Subcutaneous abdominal adipose tissue (tissue), 5 donors: Measurements from ENCODE around the gene ADAM33.

ENCODE experiments used
- H3K27ac ChIP-seq: one replicate; pipeline ENCODE4 v1.7.0; 2013; ENCODE audit warnings: low read depth, mild to moderate bottlenecking, inconsistent platforms, low read length, moderate library complexity
- H3K27me3 ChIP-seq, 5 donors: one replicate each; pipeline ENCODE4 v1.7.0; 2013; ENCODE audit warnings: low read length in 5 of 5, inconsistent platforms in 1 of 5; ENCODE audit not compliant: control insufficient read depth in 5 of 5, insufficient read depth in 4 of 5
- H3K36me3 ChIP-seq, 5 donors: one replicate each; pipeline ENCODE4 v1.7.0; 2013; ENCODE audit warnings: low read length in 5 of 5; ENCODE audit not compliant: control insufficient read depth in 5 of 5, insufficient read depth in 5 of 5
- H3K4me1 ChIP-seq, 5 donors: one replicate each; pipeline ENCODE4 v1.7.0; 2013; ENCODE audit warnings: low read length in 5 of 5, mild to moderate bottlenecking in 3 of 5, moderate library complexity in 1 of 5; ENCODE audit not compliant: control insufficient read depth in 5 of 5, insufficient read depth in 5 of 5
- H3K4me3 ChIP-seq, 5 donors: one replicate each; pipeline ENCODE4 v1.7.0; 2013; ENCODE audit warnings: low read length in 5 of 5, low read depth in 1 of 5
- H3K9ac ChIP-seq, 5 donors: one replicate each; pipeline ENCODE4 v1.7.0; 2013; ENCODE audit warnings: low read length in 5 of 5, mild to moderate bottlenecking in 4 of 5, moderate library complexity in 3 of 5
- H3K9me3 ChIP-seq, 5 donors: one replicate each; pipeline ENCODE4 v1.7.0; 2013; ENCODE audit warnings: low read length in 5 of 5; ENCODE audit not compliant: control insufficient read depth in 5 of 5
- donor health status: healthy.
- donor health status: healthy.
- donor health status: healthy.
- donor health status: healthy.
- donor health status: healthy.

Gene ADAM33

GRCh38 chr20:3660262-3661059, 21.3 kb downstream of the ADAM33 start:
- Histone ChIP-seq H3K9me3 (peaks cover 0 to 1% (median 0%) of the 10 kb centered on the region in 5 donors), H3K27me3 (peaks cover 26 to 38% (median 33%) of the 10 kb centered on the region in 5 donors), H3K9ac (no peak overlapping the region), H3K36me3 (no peaks in the 10 kb centered on the region), H3K4me1 (peaks cover 0 to 14% (median 0%) of the 10 kb centered on the region in 5 donors), H3K27ac (no peak overlapping the region), H3K4me3 (no peak overlapping the region)

DNA sequence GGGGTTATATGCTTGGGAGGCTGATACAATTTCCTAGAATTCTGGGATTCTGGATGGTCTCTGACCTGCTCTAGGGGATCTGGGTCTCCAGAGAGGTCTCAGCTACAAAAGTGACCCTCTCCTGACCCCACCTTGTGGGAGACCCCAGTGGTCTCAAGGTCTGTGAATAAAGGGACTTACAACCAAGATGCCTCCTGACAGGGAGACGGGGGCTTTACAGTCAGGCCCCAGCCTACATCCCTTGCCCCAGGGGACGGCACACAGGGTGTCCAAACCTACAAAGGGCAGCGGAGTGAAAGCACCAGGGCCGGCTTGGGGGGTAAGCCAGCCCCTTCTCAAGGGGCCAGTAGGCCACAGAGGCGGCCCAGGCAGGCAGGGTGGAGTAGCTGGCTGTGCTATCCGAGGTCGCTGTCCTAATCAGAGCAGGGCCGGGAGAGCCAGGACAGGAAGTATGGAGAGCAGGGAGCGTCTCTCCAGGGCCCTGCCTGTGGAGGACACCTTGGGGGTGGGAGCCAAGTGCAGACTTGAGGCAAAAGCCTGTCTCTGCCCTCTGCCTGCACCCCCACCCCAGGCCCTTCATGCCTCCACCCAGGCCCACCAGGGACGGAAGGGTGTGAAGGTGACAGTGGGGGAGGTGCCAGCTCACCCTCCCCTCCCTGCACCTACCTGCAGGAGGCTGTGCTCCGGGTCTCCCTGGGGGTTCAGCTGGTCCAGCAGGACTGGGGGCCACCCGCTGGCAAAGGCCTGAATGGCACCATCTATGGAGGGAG, 22.1 kb downstream of the ADAM33 start:
- Histone ChIP-seq H3K36me3 (no peaks in the 10 kb centered on the region), H3K4me3 (no peak overlapping the region), H3K9ac (no peak overlapping the region), H3K27me3 (peaks cover 26 to 38% (median 33%) of the 10 kb centered on the region in 5 donors), H3K27ac (no peak overlapping the region), H3K4me1 (peaks cover 0 to 14% (median 0%) of the 10 kb centered on the region in 5 donors), H3K9me3 (peaks cover 0 to 6% (median 0%) of the 10 kb centered on the region in 5 donors)

GRCh38 chr20:3658716-3659491, 22.9 kb downstream of the ADAM33 start:
- no peak overlapping the region for H3K4me3 ChIP-seq
- H3K4me1 ChIP-seq: peaks cover 0 to 14% (median 0%) of the 10 kb centered on the region in 5 donors
- no peak overlapping the region for H3K27ac ChIP-seq
- H3K9ac ChIP-seq: no peak overlapping the region
- H3K9me3 ChIP-seq: peaks cover 0 to 6% (median 0%) of the 10 kb centered on the region in 5 donors
- H3K36me3 ChIP-seq: no peaks in the 10 kb centered on the region
- H3K27me3 ChIP-seq: peaks cover 26 to 38% (median 33%) of the 10 kb centered on the region in 5 donors

DNA sequence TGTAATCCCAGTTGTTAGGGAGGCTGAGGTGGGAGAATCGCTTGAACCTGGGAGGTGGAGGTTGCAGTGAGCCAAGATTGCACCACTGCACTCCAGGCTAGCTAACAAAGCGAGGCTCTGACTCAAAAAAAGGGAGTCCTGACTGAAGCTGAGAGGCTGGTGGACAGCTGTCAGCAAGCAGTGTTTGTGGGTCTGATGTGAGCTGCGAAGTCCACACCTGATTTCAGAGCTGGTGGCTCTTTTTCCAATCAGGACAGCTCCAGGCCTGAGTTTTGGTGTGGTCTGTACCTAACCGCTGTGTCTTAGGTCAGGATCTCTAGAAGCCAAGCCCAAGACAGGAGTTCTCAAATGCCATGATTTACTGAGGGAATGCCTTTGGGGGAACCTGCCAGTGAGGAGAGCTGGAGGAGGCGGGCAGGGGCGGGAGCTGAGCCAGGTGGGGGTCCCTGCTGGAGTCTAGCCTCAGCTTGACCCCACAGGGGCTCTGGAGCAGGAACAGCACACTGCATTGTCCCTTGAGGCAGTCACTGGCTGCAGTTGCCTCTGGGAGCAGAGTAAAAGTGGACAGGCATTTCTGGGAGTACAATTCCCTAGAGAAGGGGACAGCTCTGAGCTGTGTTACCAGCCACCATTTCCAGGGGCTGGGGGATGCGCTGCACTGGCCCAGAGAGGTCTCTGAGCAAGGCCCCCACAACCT, 23.6 kb downstream of the ADAM33 start:
- Histone ChIP-seq H3K4me1 (peaks cover 0 to 18% (median 0%) of the 10 kb centered on the region in 5 donors), H3K4me3 (no peak overlapping the region), H3K27me3 (peaks cover 25 to 38% (median 33%) of the 10 kb centered on the region in 5 donors), H3K9me3 (peaks cover 0 to 11% (median 5%) of the 10 kb centered on the region in 5 donors), H3K36me3 (no peaks in the 10 kb centered on the region), H3K27ac (no peak overlapping the region), H3K9ac (no peak overlapping the region)

DNA sequence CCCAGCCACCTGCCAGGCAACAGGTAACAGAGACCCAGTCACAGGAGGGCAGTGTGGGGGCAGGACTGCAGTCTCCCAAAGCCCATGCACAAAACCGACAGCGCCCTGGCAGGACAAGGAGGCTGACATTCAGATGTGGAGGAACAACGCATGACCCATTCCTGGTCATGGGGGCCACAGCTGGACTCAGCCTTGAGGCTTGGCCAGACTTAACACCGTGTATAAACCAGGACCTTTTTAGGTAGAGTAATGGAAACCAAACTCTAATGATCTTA, 26.7 kb downstream of the ADAM33 start:
- Histone ChIP-seq H3K4me3 (no peak overlapping the region), H3K36me3 (peaks cover 0 to 7% (median 5%) of the 10 kb centered on the region in 5 donors), H3K9me3 (peaks cover 0 to 12% (median 5%) of the 10 kb centered on the region in 5 donors)

DNA sequence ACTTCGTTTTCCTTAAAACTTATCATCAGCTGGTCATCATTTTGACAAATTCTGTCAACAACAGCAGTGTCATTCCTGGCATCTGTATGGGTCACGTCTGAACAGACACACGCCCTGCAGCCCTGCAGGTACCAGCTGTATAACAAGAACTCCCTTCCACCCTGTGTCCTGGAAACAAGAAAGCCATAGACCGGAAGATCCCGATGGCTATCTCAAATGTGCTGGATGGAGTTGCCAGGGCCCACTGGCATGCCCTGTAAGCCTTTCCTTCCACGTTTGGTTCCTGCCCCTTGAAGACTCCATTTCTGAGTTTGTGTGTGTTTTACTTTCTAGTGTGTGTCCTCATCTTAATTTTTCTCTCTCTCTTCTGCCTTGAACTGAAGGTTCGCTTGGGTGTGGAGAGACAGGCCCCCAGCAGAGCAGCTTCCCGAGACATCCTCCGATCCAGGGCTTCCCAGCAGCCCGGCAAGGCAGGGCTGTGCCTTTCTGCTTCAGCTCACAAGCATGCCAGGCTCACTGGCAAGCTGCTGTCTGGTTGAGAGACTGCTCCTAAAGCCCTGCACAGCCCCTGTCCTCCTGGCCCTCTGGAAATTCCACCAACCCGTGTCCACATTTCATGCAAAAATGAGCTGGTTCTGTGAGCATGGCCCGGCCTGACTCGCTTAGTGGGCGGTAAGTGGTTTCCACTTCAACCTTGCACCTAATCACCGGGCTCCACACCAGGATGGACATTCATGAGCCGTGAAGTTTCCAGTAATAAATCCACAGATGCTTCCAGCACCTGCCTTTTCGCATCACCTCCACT, 27.3 kb downstream of the ADAM33 start:
- Histone ChIP-seq H3K4me3 (no peak overlapping the region), H3K27ac (no peak overlapping the region), H3K9me3 (peaks cover 0 to 12% (median 5%) of the 10 kb centered on the region in 5 donors), H3K9ac (no peak overlapping the region), H3K36me3 (peaks cover 0 to 12% (median 7%) of the 10 kb centered on the region in 5 donors), H3K4me1 (peaks cover 0 to 6% (median 0%) of the 10 kb centered on the region in 5 donors), H3K27me3 (peaks cover 1 to 14% (median 7%) of the 10 kb centered on the region in 5 donors)

More for the DNA sequence above, 26.7 kb downstream of the ADAM33 start:
- no peak overlapping the region for H3K27ac ChIP-seq
- H3K9ac ChIP-seq: no peak overlapping the region
- peaks cover 0 to 10% (median 0%) of the 10 kb centered on the region in 5 donors for H3K4me1 ChIP-seq
- H3K27me3 ChIP-seq: peaks cover 6 to 19% (median 12%) of the 10 kb centered on the region in 5 donors

DNA sequence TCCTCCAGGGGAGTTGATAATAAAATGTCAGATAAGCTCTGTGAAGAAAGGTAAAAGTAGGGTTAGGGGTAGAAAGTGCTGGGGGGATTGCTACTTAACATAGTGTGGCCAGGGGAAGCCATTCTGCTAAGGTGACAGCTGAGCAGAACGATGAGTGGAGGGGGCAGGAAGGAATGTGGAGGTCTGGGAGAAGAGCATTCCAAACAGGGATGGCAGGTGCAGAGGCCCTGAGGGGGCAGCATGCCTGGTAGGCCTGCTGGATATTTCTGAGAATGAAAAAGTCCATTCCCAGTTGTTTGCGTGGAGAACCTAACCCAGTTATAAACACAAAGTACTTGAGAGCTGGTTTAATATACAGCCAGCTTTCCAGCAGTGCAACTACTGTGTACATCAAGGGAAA, 27.9 kb downstream of the ADAM33 start:
- Histone ChIP-seq H3K4me1 (peaks cover 0 to 6% (median 0%) of the 10 kb centered on the region in 5 donors), H3K9ac (no peak overlapping the region), H3K27ac (no peak overlapping the region), H3K9me3 (peaks cover 0 to 12% (median 5%) of the 10 kb centered on the region in 5 donors), H3K4me3 (no peak overlapping the region), H3K36me3 (peaks cover 0 to 18% (median 9%) of the 10 kb centered on the region in 5 donors), H3K27me3 (peaks cover 0 to 8% (median 1%) of the 10 kb centered on the region in 5 donors)

- Histone ChIP-seq H3K27ac (no peak overlapping the region), H3K27me3 (peaks cover 0 to under 1% (median 0%) of the 10 kb centered on the region in 5 donors), H3K9me3 (peaks cover 0 to 12% (median 5%) of the 10 kb centered on the region in 5 donors), H3K36me3 (peaks cover 0 to 27% (median 16%) of the 10 kb centered on the region in 5 donors), H3K4me3 (no peak overlapping the region), H3K9ac (no peak overlapping the region), H3K4me1 (peaks cover 0 to 6% (median 0%) of the 10 kb centered on the region in 5 donors)
These were observed 28.9 kb downstream of the ADAM33 start for GRCh38 chr20:3652676-3653596.
